IMR-90 (cell line): ENCODE data around the gene FOXF1. TPM values are rescaled to one million over a fixed set of nuclear protein-coding genes. Genes with fewer than 3 reads are reported as not detected.

Experiments
- ATAC-seq: fragments of 200-7000 bp; cut with Tn5 transposase; 2 replicates; pipeline ENCODE4 v1.9.1; 2020; ENCODE audit warnings: low read depth, mild to moderate bottlenecking, moderate library complexity
- BruUV-seq: library from RNA; stranded (reverse); fragments of 400-500 nt; replicated peaks from 2 replicates; lab custom pipeline; 2021; lab: Mats Ljungman, UMichigan
- CTCF ChIA-PET: fragments of 300-600 bp; formaldehyde crosslinking; extraction: SDS; loops from one replicate; lab custom pipeline; 2021; ENCODE audit warnings: antibody characterized with exemption; lab: Yijun Ruan, JAX
- POLR2A ChIA-PET: fragments of 300-600 bp; sonication (Branson Sonifier 250); formaldehyde crosslinking; loops from one replicate; lab custom pipeline; 2022; ENCODE audit warnings: antibody characterized with exemption; ENCODE audit not compliant: unreplicated experiment; lab: Charles Lee
- DNase-seq: peaks from one replicate; pipeline ENCODE4 v3.0.0; 2013
- H2AFZ ChIP-seq: replicated peaks from 2 replicates; pipeline ENCODE3; 2013; ENCODE audit warnings: low read length, mild to moderate bottlenecking; ENCODE audit not compliant: poor library complexity
- H2AK5ac ChIP-seq: 2 replicates; pipeline ENCODE4 v1.6.1; 2013; ENCODE audit warnings: low read depth, low read length, inconsistent platforms
- H2AK9ac ChIP-seq: replicated peaks from 2 replicates; pipeline ENCODE3; 2013; ENCODE audit warnings: mild to moderate bottlenecking, low read depth, low read length, moderate library complexity; ENCODE audit not compliant: poor library complexity
- H2BK120ac ChIP-seq: 2 replicates; pipeline ENCODE4 v1.6.1; 2013; ENCODE audit warnings: low read depth, low read length, inconsistent platforms
- H2BK15ac ChIP-seq: 3 replicates; pipeline ENCODE4 v1.6.1; 2013; ENCODE audit warnings: low read depth, low read length, inconsistent platforms
- H2BK20ac ChIP-seq: 2 replicates; pipeline ENCODE4 v1.6.1; 2013; ENCODE audit warnings: low read depth, mild to moderate bottlenecking, inconsistent platforms, low read length, moderate library complexity
- H2BK5ac ChIP-seq: 2 replicates; pipeline ENCODE4 v1.6.1; 2013; ENCODE audit warnings: mild to moderate bottlenecking, low read depth, low read length, inconsistent platforms; ENCODE audit not compliant: poor library complexity, severe bottlenecking
- H3K14ac ChIP-seq: replicated peaks from 2 replicates; pipeline ENCODE4 v1.6.1; 2013; ENCODE audit warnings: low read depth, low read length, inconsistent platforms
- H3K18ac ChIP-seq: 2 replicates; pipeline ENCODE4 v1.6.1; 2013; ENCODE audit warnings: low read depth, low read length, control low read depth
- H3K23ac ChIP-seq: 2 replicates; pipeline ENCODE4 v1.6.1; 2013; ENCODE audit warnings: low read depth, low read length, inconsistent platforms
- H3K27ac ChIP-seq: 2 replicates; pipeline ENCODE4 v1.5.1; 2013; ENCODE audit warnings: mild to moderate bottlenecking, control low read depth, low read length; ENCODE audit not compliant: insufficient read depth
- H3K27me3 ChIP-seq: 2 replicates; pipeline ENCODE4 v1.6.1; 2013; ENCODE audit warnings: low read length; ENCODE audit not compliant: control insufficient read depth, insufficient read depth
- H3K36me3 ChIP-seq: 2 replicates; pipeline ENCODE4 v1.6.1; 2013; ENCODE audit warnings: low read length, mixed read lengths; ENCODE audit not compliant: control insufficient read depth, insufficient read depth
- H3K4ac ChIP-seq: 2 replicates; pipeline ENCODE4 v1.6.1; 2013; ENCODE audit warnings: low read depth, low read length, inconsistent platforms
- H3K4me1 ChIP-seq: 2 replicates; pipeline ENCODE4 v1.6.1; 2013; ENCODE audit warnings: low read length, mixed read lengths; ENCODE audit not compliant: control insufficient read depth, insufficient read depth
- H3K4me2 ChIP-seq: 2 replicates; pipeline ENCODE4 v1.6.1; 2013; ENCODE audit warnings: low read depth, mild to moderate bottlenecking, control low read depth, low read length, moderate library complexity
- H3K4me3 ChIP-seq: 2 replicates; pipeline ENCODE4 v1.5.1; 2013; ENCODE audit warnings: low read depth, mild to moderate bottlenecking, control low read depth, low read length, moderate library complexity; ENCODE audit not compliant: insufficient read depth
- H3K56ac ChIP-seq: 2 replicates; pipeline ENCODE4 v1.6.1; 2013; ENCODE audit warnings: low read length, inconsistent platforms; ENCODE audit not compliant: insufficient read depth; ENCODE audit errors: extremely low read depth
- H3K79me1 ChIP-seq, 2 experiments: 2 replicates each; pipeline ENCODE4 v1.6.1; 2013; ENCODE audit warnings: low read length in 2 of 2, inconsistent platforms in 1 of 2, low read depth in 1 of 2
- H3K9ac ChIP-seq: 2 replicates; pipeline ENCODE4 v1.6.1; 2013; ENCODE audit warnings: low read depth, low read length, control low read depth
- H3K9me1 ChIP-seq: 2 replicates; pipeline ENCODE4 v1.6.1; 2013; ENCODE audit warnings: low read length, inconsistent platforms; ENCODE audit not compliant: insufficient read depth
- H3K9me3 ChIP-seq: 2 replicates; pipeline ENCODE4 v1.6.1; 2013; ENCODE audit warnings: low read length; ENCODE audit not compliant: control insufficient read depth, insufficient read depth
- H4K20me1 ChIP-seq: 2 replicates; pipeline ENCODE4 v1.6.1; 2013; ENCODE audit warnings: low read length, inconsistent platforms; ENCODE audit not compliant: insufficient read depth
- H4K5ac ChIP-seq: 2 replicates; pipeline ENCODE4 v1.6.1; 2013; ENCODE audit warnings: mild to moderate bottlenecking, low read depth, low read length, control low read depth
- H4K8ac ChIP-seq, 2 experiments: 2 replicates each; pipeline ENCODE4 v1.6.1; 2013; ENCODE audit warnings: low read depth in 2 of 2, low read length in 2 of 2, control low read depth in 1 of 2, inconsistent platforms in 1 of 2
- H4K91ac ChIP-seq: 2 replicates; pipeline ENCODE4 v1.6.1; 2013; ENCODE audit warnings: low read depth, low read length, inconsistent platforms; ENCODE audit not compliant: insufficient read depth
- BHLHE40 ChIP-seq: fragments of 150-350 bp; IDR thresholded peaks from 2 replicates; pipeline ENCODE4 v1.6.1; 2016; ENCODE audit warnings: mild to moderate bottlenecking, low read depth, low read length
- CEBPB ChIP-seq: IDR thresholded peaks from 2 replicates; pipeline ENCODE4 v1.6.1; 2012; ENCODE audit warnings: low read depth, low read length, improper control_type of control experiment
- CHD1 ChIP-seq: IDR thresholded peaks from 2 replicates; pipeline ENCODE4 v1.6.1; 2012; ENCODE audit warnings: low read depth, low read length, improper control_type of control experiment
- FOS ChIP-seq: fragments of 150-350 bp; IDR thresholded peaks from 2 replicates; pipeline ENCODE4 v1.6.1; 2016; ENCODE audit warnings: low read depth, low read length
- MAFK ChIP-seq: IDR thresholded peaks from 2 replicates; pipeline ENCODE4 v1.6.1; 2012; ENCODE audit warnings: low read depth, low read length, improper control_type of control experiment
- MAZ ChIP-seq: IDR thresholded peaks from 2 replicates; pipeline ENCODE4 v1.6.1; 2012; ENCODE audit warnings: low read depth, mild to moderate bottlenecking, low read length, improper control_type of control experiment, moderate library complexity, borderline replicate concordance
- MXI1 ChIP-seq: IDR thresholded peaks from 2 replicates; pipeline ENCODE4 v1.6.1; 2012; ENCODE audit warnings: low read depth, mild to moderate bottlenecking, low read length, moderate library complexity, borderline replicate concordance
- NFE2L2 ChIP-seq: fragments of 150-350 bp; IDR thresholded peaks from 2 replicates; pipeline ENCODE4 v1.6.1; 2016; ENCODE audit warnings: low read depth, mild to moderate bottlenecking, low read length
- POLR2A ChIP-seq: IDR thresholded peaks from 2 replicates; pipeline ENCODE4 v1.6.1; 2012; ENCODE audit warnings: mild to moderate bottlenecking, low read depth, low read length
- RAD21 ChIP-seq: IDR thresholded peaks from 2 replicates; pipeline ENCODE4 v1.6.1; 2012; ENCODE audit warnings: low read length, improper control_type of control experiment
- RCOR1 ChIP-seq: IDR thresholded peaks from 2 replicates; pipeline ENCODE4 v1.6.1; 2012; ENCODE audit warnings: mild to moderate bottlenecking, low read length, improper control_type of control experiment; ENCODE audit not compliant: insufficient replicate concordance
- RFX5 ChIP-seq: IDR thresholded peaks from 2 replicates; pipeline ENCODE4 v1.8.0; 2012; ENCODE audit warnings: low read depth, mild to moderate bottlenecking, low read length, moderate library complexity
- SMC3 ChIP-seq: fragments of 150-350 bp; IDR thresholded peaks from 2 replicates; pipeline ENCODE4 v1.6.1; 2016; ENCODE audit warnings: low read depth, mild to moderate bottlenecking, antibody characterized with exemption, low read length, moderate library complexity
- WGBS, 2 experiments: methylation state at CpG; one replicate each; pipeline versions ENCODE4 v1.1.5 to v1.1.7; 2013; ENCODE audit warnings: missing lambda C conversion rate in 2 of 2; ENCODE audit not compliant: insufficient read length in 1 of 2; ENCODE audit errors: extremely low coverage in 2 of 2; 5-methylcytosine and 5-hydroxymethylcytosine counted together
- dilution Hi-C: fragments of 300-500 bp; cut with HindIII; formaldehyde crosslinking; loops from one replicate; pipeline ENCODE4 v1.14.3; 2018; ENCODE audit warnings: low sequenced_read_pairs; ENCODE audit not compliant: unreplicated experiment
- in situ Hi-C: fragments of 300-500 bp; cut with MboI; formaldehyde crosslinking; loops from 3 replicates; pipeline ENCODE4 v1.14.3; 2019; ENCODE audit warnings: low sequenced_read_pairs, inconsistent platforms, mixed read lengths
- intact Hi-C: fragments of 100-400 bp; cut with micrococcal nuclease; formaldehyde crosslinking; loops from 2 replicates; pipeline ENCODE4 v1.10.0; 2022
- polyA plus RNA-seq, 3 experiments: library from polyadenylated mRNA; depleted of rRNA; stranded (reverse); fragments of >200 nt; gene quantifications; 2 replicates each; pipeline ENCODE4 v1.2.3, GENCODE V29; 2012; ENCODE audit warnings: low replicate concordance in 1 of 3
- total RNA-seq: library from RNA; depleted of rRNA; stranded (reverse); fragments of >200 nt; gene quantifications from 2 replicates; pipeline ENCODE4 v1.2.3, GENCODE V29; 2012
- TF ChIP-seq, protein P1 (sequence below): conservative IDR thresholded peaks from 2 replicates; pipeline ENCODE4 v1.5.1; 2012; ENCODE audit warnings: mild to moderate bottlenecking, low read depth, low read length, improper control_type of control experiment
- TF ChIP-seq, protein P2 (sequence below): fragments of 150-350 bp; IDR thresholded peaks from 2 replicates; pipeline ENCODE4 v1.6.1; 2016; ENCODE audit warnings: low read depth, mild to moderate bottlenecking, low read length, moderate library complexity, borderline replicate concordance

The FOXF1 gene
- total and polyA plus RNA-seq, 2 of the 4 experiments (the other 2 are of a cell fraction): 2.7 to 33.0 TPM

DNA sequence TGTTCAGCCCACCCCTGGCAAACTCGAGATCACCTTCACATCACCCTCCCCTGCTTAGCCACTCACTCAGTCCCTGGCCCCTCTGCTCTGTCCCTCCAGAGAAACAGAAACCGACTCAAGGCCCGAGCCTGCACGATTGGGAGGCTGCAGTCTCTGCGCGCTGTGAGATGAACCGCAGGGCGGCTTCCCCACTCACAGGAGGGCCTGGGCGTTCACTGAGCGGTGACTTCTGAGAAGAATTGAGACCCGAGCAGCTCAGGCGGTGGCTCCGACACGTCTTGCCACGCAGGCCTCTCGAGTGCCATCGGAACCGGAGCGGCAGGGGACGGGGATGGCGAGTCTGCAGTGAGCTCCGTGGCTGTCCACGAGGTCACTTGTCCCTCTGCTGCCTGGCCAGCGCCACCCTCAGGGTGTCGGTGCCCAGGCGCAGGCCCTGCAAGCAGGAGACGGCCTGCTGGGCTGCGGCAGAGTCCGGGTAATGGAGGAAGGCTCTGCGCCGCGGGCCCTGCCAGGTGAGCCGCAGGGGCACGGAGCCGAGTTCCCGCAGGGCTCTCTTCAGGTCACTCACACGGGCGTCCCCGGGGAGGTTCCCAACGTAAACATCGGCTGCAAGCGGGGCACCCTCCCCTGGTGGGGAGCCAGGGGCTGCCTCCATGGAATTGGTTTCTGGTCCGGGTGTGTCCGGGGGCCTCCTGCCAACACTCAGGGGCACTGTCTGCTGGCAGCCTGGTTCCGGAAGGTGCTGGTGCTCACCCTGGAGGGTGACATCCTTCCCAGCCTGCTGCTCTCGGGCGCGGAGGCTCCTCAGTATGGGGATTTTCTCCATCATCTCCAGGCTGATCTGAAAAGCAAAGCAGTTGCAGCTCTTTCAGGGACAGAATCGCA is 21.6 kb downstream of the FOXF1 start:
- intact Hi-C loops: no loop called here
- no peak for TF ChIP-seq FOS
- no peak for TF ChIP-seq POLR2A
- TF ChIP-seq RFX5: no peak
- TF ChIP-seq, protein P1, sequence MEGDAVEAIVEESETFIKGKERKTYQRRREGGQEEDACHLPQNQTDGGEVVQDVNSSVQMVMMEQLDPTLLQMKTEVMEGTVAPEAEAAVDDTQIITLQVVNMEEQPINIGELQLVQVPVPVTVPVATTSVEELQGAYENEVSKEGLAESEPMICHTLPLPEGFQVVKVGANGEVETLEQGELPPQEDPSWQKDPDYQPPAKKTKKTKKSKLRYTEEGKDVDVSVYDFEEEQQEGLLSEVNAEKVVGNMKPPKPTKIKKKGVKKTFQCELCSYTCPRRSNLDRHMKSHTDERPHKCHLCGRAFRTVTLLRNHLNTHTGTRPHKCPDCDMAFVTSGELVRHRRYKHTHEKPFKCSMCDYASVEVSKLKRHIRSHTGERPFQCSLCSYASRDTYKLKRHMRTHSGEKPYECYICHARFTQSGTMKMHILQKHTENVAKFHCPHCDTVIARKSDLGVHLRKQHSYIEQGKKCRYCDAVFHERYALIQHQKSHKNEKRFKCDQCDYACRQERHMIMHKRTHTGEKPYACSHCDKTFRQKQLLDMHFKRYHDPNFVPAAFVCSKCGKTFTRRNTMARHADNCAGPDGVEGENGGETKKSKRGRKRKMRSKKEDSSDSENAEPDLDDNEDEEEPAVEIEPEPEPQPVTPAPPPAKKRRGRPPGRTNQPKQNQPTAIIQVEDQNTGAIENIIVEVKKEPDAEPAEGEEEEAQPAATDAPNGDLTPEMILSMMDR: no peak
- no peak for TF ChIP-seq CHD1
- TF ChIP-seq, protein P2, sequence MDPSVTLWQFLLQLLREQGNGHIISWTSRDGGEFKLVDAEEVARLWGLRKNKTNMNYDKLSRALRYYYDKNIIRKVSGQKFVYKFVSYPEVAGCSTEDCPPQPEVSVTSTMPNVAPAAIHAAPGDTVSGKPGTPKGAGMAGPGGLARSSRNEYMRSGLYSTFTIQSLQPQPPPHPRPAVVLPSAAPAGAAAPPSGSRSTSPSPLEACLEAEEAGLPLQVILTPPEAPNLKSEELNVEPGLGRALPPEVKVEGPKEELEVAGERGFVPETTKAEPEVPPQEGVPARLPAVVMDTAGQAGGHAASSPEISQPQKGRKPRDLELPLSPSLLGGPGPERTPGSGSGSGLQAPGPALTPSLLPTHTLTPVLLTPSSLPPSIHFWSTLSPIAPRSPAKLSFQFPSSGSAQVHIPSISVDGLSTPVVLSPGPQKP: no peak
- TF ChIP-seq RCOR1: no peak
- TF ChIP-seq RAD21: no peak
- no peak for TF ChIP-seq CEBPB
- no peak for TF ChIP-seq MXI1
- TF ChIP-seq NFE2L2: no peak
- TF ChIP-seq MAFK: no peak
- no peak for TF ChIP-seq MAZ
- TF ChIP-seq BHLHE40: no peak
- TF ChIP-seq SMC3: no peak

More for the DNA sequence above, 21.6 kb downstream of the FOXF1 start:
- H3K23ac ChIP-seq: no peak overlapping the region
- H3K4ac ChIP-seq: no peak overlapping the region
- H3K27me3 ChIP-seq: no peaks in the 10 kb centered on the region
- H2BK5ac ChIP-seq: no peak overlapping the region
- H2AK5ac ChIP-seq: no peak overlapping the region
- H3K4me3 ChIP-seq: no peak overlapping the region
- BruUV-seq: no TSS peak
- H3K27ac ChIP-seq: no peak overlapping the region
- no peak overlapping the region for H2BK120ac ChIP-seq
- no peak for DNase-seq
- no peak overlapping the region for H4K8ac ChIP-seq
- no peak overlapping the region for H3K9ac ChIP-seq
- no peak overlapping the region for H3K14ac ChIP-seq
- H3K4me2 ChIP-seq: no peak overlapping the region
- H3K18ac ChIP-seq: no peak overlapping the region
- H4K20me1 ChIP-seq: no peaks in the 10 kb centered on the region
- no peak overlapping the region for H4K5ac ChIP-seq
- H2AK9ac ChIP-seq: no peak overlapping the region
- no peak overlapping the region for H2BK15ac ChIP-seq
- CTCF ChIA-PET: no interaction called here
- H3K9me1 ChIP-seq: no peaks in the 10 kb centered on the region
- H4K91ac ChIP-seq: no peak overlapping the region
- no peak for ATAC-seq
- no peaks in the 10 kb centered on the region for H3K4me1 ChIP-seq
- peaks cover 6% of the 10 kb centered on the region for H3K36me3 ChIP-seq
- no peak overlapping the region for H3K56ac ChIP-seq
- POLR2A ChIA-PET: no interaction called here
- no peak overlapping the region for H2BK20ac ChIP-seq
- no peaks in the 10 kb centered on the region for H3K9me3 ChIP-seq
- WGBS, 2 experiments: 93% methylated on average over 31 of the region's 49 CpGs; no CpG with 5 or more reads in 1 of the 2 experiments
- H2AFZ ChIP-seq: no peak overlapping the region
- dilution Hi-C loops: no loop called here
- in situ Hi-C loops: no loop called here
- H3K79me1 ChIP-seq: no peaks in the 10 kb centered on the region
